Measurements from ENCODE around the gene UGDH. TPM values are rescaled to one million over a fixed set of nuclear protein-coding genes. Genes with fewer than 3 reads are reported as not detected.

The UGDH gene
- total and polyA plus RNA-seq, 9 of the 15 experiments (the other 6 are each of a cell fraction or from before 2014, with no cell fraction given) = 5.5 to 21.7 (median 16.2) TPM

- H3K9ac ChIP-seq (ENCODE audit: insufficient read depth in 1 of 2, low read depth in 2 of 2, low read length in 2 of 2) = peak overlapping the region; percentile 75 to 98; a peak in 3 of 4 replicates
- intact Hi-C loops (cut with micrococcal nuclease) (loop anchor here (2.0 to 5.0 kb wide), 2 partner anchors 59 to 113 kb away; partner anchors contain the start of gene SMIM14), in situ Hi-C loops (cut with MboI) (no loop called here)
- POLR2A ChIA-PET = interaction anchor here (0.7 to 1.3 kb wide), 5 partner anchors 11 to 166 kb away, joined by 3 to 6 read pairs (median 3); no protein-coding TSS in a partner anchor
- H2AFZ ChIP-seq (ENCODE audit: low read depth, low read length) = peak overlapping the region; percentile 82
- H3K27me3 ChIP-seq (ENCODE audit: control insufficient read depth in 2 of 2, insufficient read depth in 2 of 2, low read length in 2 of 2) = no peaks in the 10 kb centered on the region
- peaks cover 5 to 20% of the 10 kb centered on the region in 2 experiments; a peak in 4 of 5 replicates for H3K4me1 ChIP-seq (replicated peaks in 1 of 2; ENCODE audit: control insufficient read depth in 2 of 2, insufficient read depth in 2 of 2, low read length in 2 of 2)
- H3K4me3 ChIP-seq = peak overlapping the region; percentile 81
- FAIRE-seq (no peak), ATAC-seq (no peak), DNase-seq (ENCODE audit: extremely low read depth in 1 of 4, low spot score in 3 of 4) (peak in 1 of 4 experiments; percentile 11)
- no TSS peak for BruUV-seq (replicated peaks)
- peak overlapping the region; percentile 96 for H3K4me2 ChIP-seq (ENCODE audit: insufficient read depth, low read length)
- H3K9me1 ChIP-seq (ENCODE audit: control insufficient read depth, insufficient read depth, low read length) = no peaks in the 10 kb centered on the region
- H3K27ac ChIP-seq (ENCODE audit: extremely low read depth, low read depth, low read length) = peak overlapping the region; percentile 83
- peaks cover 25% of the 10 kb centered on the region for H3K79me2 ChIP-seq (ENCODE audit: control insufficient read depth, insufficient read depth, low read length)
- H4K20me1 ChIP-seq (replicated peaks; ENCODE audit: control insufficient read depth, insufficient read depth, low read length) = no peaks in the 10 kb centered on the region
- H3K36me3 ChIP-seq (ENCODE audit: control insufficient read depth, insufficient read depth, low read length) = no peaks in the 10 kb centered on the region
- CTCF ChIA-PET (ENCODE audit: low intra/inter-chr PET ratio) = no interaction called here
- 19% methylated on average over 9 of the region's 9 CpGs for WGBS (ENCODE audit: insufficient coverage, low coverage, missing lambda C conversion rate)
- TF ChIP-seq, protein P1, sequence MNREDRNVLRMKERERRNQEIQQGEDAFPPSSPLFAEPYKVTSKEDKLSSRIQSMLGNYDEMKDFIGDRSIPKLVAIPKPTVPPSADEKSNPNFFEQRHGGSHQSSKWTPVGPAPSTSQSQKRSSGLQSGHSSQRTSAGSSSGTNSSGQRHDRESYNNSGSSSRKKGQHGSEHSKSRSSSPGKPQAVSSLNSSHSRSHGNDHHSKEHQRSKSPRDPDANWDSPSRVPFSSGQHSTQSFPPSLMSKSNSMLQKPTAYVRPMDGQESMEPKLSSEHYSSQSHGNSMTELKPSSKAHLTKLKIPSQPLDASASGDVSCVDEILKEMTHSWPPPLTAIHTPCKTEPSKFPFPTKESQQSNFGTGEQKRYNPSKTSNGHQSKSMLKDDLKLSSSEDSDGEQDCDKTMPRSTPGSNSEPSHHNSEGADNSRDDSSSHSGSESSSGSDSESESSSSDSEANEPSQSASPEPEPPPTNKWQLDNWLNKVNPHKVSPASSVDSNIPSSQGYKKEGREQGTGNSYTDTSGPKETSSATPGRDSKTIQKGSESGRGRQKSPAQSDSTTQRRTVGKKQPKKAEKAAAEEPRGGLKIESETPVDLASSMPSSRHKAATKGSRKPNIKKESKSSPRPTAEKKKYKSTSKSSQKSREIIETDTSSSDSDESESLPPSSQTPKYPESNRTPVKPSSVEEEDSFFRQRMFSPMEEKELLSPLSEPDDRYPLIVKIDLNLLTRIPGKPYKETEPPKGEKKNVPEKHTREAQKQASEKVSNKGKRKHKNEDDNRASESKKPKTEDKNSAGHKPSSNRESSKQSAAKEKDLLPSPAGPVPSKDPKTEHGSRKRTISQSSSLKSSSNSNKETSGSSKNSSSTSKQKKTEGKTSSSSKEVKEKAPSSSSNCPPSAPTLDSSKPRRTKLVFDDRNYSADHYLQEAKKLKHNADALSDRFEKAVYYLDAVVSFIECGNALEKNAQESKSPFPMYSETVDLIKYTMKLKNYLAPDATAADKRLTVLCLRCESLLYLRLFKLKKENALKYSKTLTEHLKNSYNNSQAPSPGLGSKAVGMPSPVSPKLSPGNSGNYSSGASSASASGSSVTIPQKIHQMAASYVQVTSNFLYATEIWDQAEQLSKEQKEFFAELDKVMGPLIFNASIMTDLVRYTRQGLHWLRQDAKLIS (CRISPR knock-in tag; IDR thresholded peaks at IDR 0.05) = 0 out of 2 replicates have a peak, but pooled peaks have one; percentile 2
- no peak for TF ChIP-seq NR2F6 (CRISPR knock-in tag; IDR thresholded peaks at IDR 0.05)
- H3K9me3 ChIP-seq (replicated peaks; ENCODE audit: control insufficient read depth, insufficient read depth, low read depth, low read length) = peaks cover 5% of the 10 kb centered on the region; the same call in 1 of the 2 replicates
Observed at GRCh38 chr4:39525822-39526690, 1.2 kb downstream of the UGDH start.
